ENCODE data around the gene C1orf35. TPM values are rescaled to one million over a fixed set of nuclear protein-coding genes. Genes with fewer than 3 reads are reported as not detected.
A peak's percentile ranks its signal among the peaks of the same experiment; 100 is the strongest.

The C1orf35 gene
- total RNA-seq, 4 donors from 2014 or later, result 10.6 to 18.6 (median 12.6) TPM; not detected in 1

- peak in 1 of 2 donors; percentile 9 for DNase-seq
- intact Hi-C loops (cut with DNase I; ENCODE audit: low total_unique reads), result loop anchor here (10.0 kb wide), 1 partner anchor 312 kb away; no protein-coding TSS in a partner anchor
- H3K36me3 ChIP-seq, result no peaks in the 10 kb centered on the region
- no peak overlapping the region for H3K4me3 ChIP-seq
- no peak overlapping the region for H3K27ac ChIP-seq
- TF ChIP-seq, protein P1, sequence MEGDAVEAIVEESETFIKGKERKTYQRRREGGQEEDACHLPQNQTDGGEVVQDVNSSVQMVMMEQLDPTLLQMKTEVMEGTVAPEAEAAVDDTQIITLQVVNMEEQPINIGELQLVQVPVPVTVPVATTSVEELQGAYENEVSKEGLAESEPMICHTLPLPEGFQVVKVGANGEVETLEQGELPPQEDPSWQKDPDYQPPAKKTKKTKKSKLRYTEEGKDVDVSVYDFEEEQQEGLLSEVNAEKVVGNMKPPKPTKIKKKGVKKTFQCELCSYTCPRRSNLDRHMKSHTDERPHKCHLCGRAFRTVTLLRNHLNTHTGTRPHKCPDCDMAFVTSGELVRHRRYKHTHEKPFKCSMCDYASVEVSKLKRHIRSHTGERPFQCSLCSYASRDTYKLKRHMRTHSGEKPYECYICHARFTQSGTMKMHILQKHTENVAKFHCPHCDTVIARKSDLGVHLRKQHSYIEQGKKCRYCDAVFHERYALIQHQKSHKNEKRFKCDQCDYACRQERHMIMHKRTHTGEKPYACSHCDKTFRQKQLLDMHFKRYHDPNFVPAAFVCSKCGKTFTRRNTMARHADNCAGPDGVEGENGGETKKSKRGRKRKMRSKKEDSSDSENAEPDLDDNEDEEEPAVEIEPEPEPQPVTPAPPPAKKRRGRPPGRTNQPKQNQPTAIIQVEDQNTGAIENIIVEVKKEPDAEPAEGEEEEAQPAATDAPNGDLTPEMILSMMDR (IDR thresholded peaks at IDR 0.05), result no peak
- no peak for TF ChIP-seq POLR2A (IDR thresholded peaks at IDR 0.05)
- no peaks in the 10 kb centered on the region for H3K9me3 ChIP-seq
- peaks cover 0 to 6% of the 10 kb centered on the region in 2 donors for H3K4me1 ChIP-seq
- H3K27me3 ChIP-seq, result no peaks in the 10 kb centered on the region
These were observed 26.2 kb downstream of the C1orf35 start for GRCh38 chr1:228076796-228077430.

DNA sequence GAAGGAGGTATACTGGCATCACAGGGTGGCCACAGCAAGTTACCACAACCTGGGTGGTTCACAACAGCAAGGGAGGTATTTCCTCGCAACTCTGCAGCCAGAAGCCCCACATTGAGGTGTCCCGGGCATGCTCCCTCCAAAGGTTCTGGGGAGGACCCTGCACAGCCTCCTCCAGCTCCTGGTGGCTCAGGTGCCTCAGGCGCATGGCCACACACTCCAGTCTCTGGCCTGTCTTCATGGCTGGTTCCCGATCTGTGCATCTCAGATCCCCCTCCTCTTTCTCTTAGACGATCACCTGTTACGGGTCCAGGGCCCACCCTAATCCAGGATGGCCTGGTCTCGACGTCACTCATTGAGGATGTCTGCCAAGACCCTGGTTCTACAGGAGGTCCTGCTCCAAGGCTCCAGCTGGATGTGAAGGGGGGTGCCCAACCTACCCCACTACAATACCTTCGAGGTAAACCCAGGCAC lies 27.3 kb downstream of the C1orf35 start:
- no peak for TF ChIP-seq POLR2A (IDR thresholded peaks at IDR 0.05)
- TF ChIP-seq, protein P1 (IDR thresholded peaks at IDR 0.05), result no peak
- intact Hi-C loops (cut with DNase I; ENCODE audit: low total_unique reads), result loop anchor here (10.0 kb wide), 1 partner anchor 311 kb away; no protein-coding TSS in a partner anchor
- H3K4me3 ChIP-seq, result no peak overlapping the region
- H3K4me1 ChIP-seq, result no peaks in the 10 kb centered on the region
- H3K9me3 ChIP-seq, result no peaks in the 10 kb centered on the region
- H3K27me3 ChIP-seq, result no peaks in the 10 kb centered on the region
- H3K27ac ChIP-seq, result no peak overlapping the region
- DNase-seq, result peak in 1 of 2 donors; percentile 10
- H3K36me3 ChIP-seq, result no peaks in the 10 kb centered on the region

GRCh38 chr1:228074954-228075730 lies 28.0 kb downstream of the C1orf35 start:
- TF ChIP-seq POLR2A (IDR thresholded peaks at IDR 0.05), result no peak
- TF ChIP-seq, protein P1 (IDR thresholded peaks at IDR 0.05), result no peak
- H3K9me3 ChIP-seq, result no peaks in the 10 kb centered on the region
- H3K4me1 ChIP-seq, result no peaks in the 10 kb centered on the region
- no peak overlapping the region for H3K27ac ChIP-seq
- DNase-seq, result peak in 1 of 2 donors; percentile 20
- no peaks in the 10 kb centered on the region for H3K27me3 ChIP-seq
- no peak overlapping the region for H3K4me3 ChIP-seq
- no peaks in the 10 kb centered on the region for H3K36me3 ChIP-seq
- intact Hi-C loops (cut with DNase I; ENCODE audit: low total_unique reads), result loop anchor here (10.0 kb wide), 1 partner anchor 310 kb away; no protein-coding TSS in a partner anchor

GRCh38 chr1:228073857-228074545 lies 29.1 kb downstream of the C1orf35 start:
- no peak for TF ChIP-seq POLR2A (IDR thresholded peaks at IDR 0.05)
- TF ChIP-seq, protein P1 (IDR thresholded peaks at IDR 0.05), result no peak
- intact Hi-C loops (cut with DNase I; ENCODE audit: low total_unique reads), result loop anchor here (10.0 kb wide), 1 partner anchor 309 kb away; no protein-coding TSS in a partner anchor
- no peaks in the 10 kb centered on the region for H3K9me3 ChIP-seq
- no peaks in the 10 kb centered on the region for H3K27me3 ChIP-seq
- H3K27ac ChIP-seq, result no peak overlapping the region
- no peak overlapping the region for H3K4me3 ChIP-seq
- no peaks in the 10 kb centered on the region for H3K36me3 ChIP-seq
- DNase-seq, result peak in 1 of 2 donors; percentile 16
- H3K4me1 ChIP-seq, result no peaks in the 10 kb centered on the region

All from uterus (tissue), 4 donors.